Retina (tissue), 1 donor: ENCODE results near the gene MS4A4E.
"Not testable (repeated sequence)": the region's sequence is repeated elsewhere in the genome, so short reads cannot be mapped to it uniquely, and the experiment has no call there.

Experiments
- DNase-seq: peaks from one replicate; pipeline ENCODE4 v3.0.0-alpha.2; 2016

MS4A4E gene

DNA sequence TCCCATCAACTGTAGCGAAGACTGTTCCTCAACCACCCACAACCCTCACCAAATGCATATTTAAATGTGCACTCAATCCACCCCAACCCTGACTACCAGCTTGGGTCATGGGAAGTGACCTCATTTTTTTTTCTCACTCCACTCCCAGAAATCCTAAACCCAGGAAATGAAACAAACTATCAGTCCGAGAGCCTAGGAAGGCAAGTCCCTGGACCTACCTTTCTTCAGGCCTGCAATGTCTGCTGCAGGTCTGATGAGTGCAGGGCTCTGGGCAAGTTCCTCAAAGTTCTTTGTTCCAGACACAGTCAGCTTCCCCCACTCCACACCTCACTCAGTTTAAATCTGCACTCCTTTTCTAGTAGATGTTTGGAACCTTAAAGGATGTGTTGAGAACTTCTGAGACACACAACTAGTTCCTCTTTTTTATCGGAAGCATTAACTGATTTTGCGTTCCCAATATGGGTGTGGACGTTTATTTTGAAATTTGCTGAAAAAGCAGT is at the start of gene MS4A4E:
TSS of gene MS4A4E (minus strand) at position 398 of the 500 bp plus-strand sequence. CDS start 13,082 bp downstream, outside the sequence.
- no peak for DNase-seq

DNA sequence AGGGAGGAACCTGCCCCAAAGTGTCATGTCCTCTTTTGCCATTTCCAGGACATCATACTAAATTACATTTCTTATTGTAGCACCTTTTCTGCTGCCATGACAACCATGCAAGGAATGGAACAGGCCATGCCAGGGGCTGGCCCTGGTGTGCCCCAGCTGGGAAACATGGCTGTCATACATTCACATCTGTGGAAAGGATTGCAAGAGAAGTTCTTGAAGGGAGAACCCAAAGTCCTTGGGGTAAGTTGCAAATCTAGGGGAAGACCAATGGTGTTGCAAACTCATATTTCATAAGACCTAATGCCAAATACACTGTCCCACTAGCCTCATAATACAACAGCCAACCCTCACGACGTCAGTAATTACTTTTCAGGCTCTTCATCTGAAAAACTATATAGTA is 49.2 kb upstream of the MS4A4E start:
- DNase-seq: no peak

DNA sequence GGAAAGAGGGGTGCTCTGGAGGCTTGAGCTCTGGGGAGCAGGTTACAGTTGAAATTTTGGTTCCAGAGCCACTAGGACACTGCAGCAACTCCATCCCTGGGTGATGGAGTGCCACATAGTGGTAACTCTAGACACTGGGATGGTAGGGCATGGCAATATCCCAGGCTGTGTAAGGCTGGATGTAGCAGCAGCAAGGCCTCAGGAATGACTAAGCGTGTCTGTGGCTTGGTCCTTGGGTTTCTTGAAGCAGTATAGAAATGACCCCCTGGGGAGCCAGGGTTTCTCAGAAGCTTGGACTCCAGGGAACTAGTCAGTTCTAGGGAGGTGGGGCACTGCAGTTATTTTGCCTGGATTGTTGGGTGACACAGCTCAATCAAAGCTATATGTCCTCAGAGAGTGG is 45.6 kb upstream of the MS4A4E start:
- DNase-seq: no peak

DNA sequence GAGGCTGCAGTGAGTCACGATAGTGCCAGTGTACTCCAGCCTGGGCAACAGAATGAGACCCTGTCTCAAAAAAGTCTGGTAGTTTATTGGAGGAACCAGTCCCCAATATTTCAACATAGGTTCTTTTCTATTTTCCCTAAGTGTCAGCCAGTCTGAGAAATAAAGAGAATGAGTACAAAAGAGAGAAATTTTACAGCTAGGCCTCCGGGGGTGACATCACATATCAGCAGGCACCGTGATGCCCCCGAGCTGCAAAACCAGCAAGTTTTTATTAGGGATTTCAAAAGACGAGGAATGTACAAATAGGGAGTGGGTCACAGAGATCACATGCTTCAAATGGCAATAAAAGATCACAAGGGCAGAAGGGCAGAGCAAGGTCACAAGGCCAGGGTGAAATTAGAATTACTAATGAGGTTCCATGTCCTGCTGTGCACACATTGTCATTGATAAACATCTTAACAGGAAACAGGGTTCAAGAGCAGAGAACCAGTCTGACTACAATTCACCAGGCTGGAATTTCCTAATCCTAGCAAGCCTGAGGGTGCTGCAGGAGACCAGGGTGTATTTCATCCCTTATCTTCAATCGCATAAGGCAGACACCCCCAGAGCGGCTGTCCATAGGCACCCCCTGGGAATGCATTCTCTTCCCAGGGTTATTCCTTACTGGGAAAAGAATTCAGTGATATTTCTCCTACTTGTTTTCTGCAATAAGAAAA is 42.6 kb upstream of the MS4A4E start:
- not testable (repeated sequence) for DNase-seq

DNA sequence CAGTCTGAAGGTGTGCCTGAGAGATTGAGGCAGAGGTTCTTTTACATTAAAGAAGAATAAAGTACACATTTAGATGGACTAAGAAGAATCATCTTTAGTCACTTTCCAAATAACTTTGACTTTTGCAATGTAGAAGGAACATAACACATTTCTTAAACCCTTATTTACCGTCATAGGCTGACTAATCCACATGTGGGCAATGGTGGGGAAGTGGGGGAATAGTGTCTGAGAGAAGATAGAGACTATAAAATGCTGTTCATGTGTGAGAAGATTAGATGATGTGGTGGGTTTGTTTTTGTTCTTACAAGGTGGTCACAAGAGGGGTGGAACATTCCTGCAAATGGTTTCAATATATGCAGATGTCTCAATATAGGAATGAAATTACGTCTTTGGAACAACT is 39.3 kb upstream of the MS4A4E start:
- DNase-seq: no peak

DNA sequence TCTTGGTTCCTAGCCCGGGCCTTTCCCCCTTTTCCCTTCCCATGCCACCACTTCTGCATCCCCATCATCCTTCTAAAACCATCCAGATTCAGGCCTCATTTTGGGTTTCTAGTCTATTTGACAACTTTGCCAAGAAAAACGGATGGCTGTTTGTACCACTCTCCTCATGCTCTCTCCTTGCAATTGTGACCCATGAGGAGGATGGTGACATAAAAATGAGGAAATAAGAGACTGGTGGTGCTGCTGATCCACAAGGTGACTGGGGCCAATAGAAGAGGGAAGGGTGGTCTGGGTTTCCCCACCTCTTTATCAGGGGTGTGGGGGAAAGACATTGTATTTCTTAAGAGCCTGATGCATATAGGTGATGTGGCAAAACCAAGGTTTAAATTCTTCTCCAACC is 38.5 kb upstream of the MS4A4E start:
- no peak for DNase-seq

DNA sequence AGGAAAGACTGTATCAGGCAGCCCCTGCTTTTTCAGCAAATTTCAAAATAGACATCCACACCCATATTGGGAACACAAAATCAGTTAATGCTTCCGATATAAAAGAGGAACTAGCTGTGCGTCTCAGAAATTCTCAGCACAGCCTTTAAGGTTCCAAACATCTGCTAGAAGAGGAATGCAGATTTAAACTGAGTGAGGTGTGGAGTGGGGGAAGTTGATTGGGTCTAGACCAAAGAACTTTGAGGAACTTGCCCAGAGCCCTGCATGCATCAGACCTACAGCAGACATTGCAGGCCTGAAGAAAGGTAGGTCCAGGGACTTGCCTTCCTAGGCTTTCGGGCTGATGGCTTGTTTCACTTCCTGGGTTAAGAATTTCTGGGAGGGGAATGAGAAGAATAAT is 37.5 kb upstream of the MS4A4E start, which contains the start of gene MS4A4A:
TSS of gene MS4A4A (plus strand) at position 255 of the 400 bp plus-strand sequence. CDS start at position 265, 10 bp downstream.
- no peak for DNase-seq

DNA sequence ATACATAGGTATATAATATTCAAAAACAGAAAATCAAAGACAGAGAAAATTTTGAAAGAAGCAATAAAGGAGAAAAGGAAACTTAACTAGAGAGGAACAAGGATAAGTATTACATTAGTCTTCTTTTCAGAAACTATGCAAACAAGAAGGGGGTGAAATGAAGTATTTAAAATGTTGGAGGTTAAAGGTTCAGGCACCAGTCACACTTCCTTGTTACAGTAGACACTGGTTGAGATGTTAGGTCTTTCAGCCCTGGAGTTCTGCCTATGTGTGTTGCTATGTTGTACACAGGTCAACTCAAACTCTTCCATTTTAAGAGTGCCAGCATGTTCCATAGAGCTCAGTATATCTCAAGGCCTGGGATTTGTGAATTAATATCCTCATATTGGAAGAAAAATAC is 31.5 kb upstream of the MS4A4E start:
- DNase-seq: no peak

DNA sequence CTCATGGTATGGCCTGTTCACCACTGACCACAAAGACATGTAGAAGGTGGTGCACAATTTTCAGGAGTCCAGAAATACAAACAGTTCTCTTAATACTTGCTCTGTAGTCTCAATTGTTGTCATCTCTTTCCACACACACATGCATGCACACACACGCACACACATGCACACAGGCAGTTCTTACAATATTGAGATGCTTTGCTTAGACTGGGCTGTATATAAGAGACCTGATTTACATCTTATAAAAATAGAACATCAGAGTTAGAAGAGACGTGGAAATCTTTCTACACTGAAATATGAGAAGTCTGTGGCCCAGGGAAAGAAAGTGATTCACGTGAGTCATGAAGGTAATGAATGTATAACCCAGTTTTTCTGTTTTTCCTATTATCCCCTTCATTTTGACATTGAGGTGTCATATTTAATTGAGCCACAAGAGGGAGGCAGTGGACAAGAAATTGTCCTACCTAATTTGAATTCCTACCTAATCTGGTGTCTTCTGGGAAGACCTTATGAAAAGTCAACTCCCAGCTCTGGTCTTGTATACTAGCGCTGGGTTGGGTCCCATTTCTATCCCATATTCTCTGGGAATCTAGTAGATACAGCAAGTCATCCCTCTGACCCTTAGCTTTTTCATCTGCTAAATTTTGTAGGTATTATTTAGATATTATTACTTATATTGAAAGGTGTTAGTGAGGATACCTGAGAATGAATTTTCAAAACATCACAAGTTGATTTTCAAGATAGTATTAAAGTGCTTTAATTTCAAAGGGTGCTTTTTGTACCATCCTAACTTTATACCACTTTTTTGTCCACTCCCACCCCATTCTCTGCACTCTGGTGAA is 22.7 kb upstream of the MS4A4E start:
- DNase-seq: peak; percentile 31

DNA sequence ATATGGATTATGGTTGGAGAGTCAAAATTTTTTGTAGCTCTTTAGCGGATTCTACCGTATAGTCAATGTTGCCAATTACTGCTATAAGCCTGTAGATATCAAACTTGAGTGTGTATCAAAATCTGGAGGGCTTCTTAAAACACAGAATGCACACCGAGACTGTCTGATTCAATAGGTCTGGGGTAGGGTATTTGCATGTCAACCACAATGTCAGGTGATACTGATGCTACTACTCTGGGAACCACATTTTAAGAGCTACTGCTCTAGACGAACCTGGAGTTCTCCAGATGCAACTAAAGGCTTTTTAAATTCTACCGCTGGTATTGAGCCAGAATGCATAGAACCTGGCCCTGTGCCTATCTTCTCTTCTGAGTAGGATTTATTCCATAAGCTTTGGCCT is 21.7 kb upstream of the MS4A4E start:
- no peak for DNase-seq

DNA sequence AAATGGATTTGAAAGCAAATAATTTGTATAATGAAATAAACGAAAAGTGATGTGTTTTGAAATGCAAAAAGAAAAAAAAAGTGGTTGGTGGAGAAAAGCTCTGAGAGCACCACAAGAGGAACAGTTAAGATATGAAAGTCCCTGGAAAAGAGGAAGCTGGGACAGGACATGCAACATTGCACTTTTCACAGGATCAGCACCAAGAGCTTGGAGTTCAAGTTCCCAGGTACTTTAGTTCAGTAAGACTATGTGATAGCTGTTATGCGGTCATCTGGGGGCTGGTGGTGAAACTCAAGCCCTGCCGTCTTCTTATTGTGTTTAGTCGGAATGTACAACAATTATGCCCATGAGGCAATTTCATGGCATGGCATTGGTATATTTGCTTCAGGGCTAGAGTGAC is 20.5 kb upstream of the MS4A4E start:
- DNase-seq: no peak

DNA sequence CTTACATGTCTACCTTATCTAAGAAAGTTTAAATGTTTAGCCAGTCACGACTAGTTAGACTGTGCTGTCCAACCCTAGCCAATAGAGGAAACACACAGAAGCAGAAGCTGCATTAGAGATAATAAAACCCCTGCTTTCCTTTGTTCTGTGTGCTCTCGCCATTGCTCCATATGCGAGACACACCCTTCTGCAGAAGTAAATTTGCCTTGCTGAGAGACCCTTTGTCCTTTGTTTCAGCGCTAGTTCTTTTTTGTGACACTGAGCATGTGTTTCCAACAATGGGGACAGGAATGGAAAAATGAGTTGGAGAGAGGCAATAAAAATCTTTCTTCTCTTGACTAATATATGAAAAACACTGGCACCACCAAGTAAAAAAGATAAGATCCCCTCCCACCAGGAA is 18.1 kb upstream of the MS4A4E start:
- DNase-seq: no peak

DNA sequence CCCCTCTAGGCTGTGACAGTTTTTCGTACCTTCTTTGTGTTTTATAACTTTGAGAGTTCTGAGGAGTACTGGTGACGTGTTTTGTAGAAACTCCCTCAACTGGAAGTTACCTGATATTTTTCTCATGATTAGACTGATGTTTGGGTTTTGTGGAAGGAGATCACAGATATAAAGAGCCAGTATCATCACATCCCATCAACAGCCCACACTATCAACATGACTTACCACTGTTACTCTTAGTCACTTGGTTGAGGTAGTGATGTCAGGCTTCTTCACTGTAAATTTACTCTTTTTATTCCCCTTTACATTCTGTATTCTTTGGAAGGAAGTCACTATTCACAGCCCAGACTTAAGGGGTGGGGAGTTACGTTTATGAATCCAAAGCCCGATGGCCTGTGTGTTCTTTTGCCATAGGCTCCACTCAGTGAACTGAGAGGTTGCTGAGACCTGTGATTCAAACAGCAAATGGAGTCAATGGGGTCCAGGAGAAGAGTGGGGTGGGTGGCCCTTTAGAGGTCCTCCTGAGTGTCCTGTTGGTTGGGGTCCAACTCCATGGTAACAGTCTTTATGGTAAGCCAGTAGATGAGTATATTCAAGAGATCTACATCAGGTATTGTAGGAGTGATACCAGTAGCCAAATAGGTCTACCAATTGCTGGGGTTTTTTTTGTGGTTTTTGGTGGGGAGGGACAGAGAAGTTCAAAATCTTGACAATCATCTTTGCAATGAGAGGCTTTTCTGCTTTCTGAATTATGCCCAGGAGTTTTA is 15.2 kb upstream of the MS4A4E start:
- no peak for DNase-seq

DNA sequence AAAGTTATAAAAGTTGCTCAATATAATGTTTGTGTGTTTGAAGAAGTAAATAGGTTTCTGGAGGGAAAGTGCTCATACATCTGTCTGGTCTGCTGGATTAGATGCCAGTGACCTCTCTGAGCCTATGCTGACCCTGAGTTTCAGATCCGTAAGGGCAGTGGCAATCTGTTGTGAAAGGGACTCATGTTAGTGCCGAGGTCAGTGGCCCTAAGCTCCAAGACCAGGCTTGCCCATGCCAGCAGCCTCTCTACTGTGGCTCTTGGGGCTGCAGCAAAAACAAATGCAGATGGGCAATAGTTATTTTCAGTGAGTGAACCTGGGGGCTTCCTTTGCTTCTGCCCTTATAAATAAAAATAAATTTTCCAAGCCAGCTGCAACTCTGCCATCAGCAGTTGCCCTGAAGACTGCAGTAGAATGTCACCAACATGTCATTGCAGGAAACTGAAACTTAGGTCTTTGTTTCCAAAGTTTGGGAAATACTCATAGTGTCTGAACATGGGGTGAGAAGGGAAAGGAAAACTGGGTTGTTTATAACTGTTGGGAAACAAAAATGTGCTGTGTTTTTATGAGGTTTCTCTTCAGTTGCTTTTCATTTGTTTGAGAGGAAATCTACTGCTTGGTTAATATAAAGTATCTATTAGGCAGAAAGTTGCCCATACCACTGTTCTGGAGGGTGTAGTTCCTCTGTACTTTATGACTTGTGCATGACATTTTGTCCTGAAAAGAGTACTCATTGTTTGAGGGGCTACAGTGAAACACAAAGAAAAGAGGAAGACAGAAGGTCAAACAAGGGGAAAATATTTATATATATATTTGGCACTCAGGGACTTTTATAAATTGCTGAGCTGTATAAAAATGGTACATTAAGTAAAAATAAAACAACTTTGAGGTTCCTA is 9.5 kb upstream of the MS4A4E start:
- no peak for DNase-seq

DNA sequence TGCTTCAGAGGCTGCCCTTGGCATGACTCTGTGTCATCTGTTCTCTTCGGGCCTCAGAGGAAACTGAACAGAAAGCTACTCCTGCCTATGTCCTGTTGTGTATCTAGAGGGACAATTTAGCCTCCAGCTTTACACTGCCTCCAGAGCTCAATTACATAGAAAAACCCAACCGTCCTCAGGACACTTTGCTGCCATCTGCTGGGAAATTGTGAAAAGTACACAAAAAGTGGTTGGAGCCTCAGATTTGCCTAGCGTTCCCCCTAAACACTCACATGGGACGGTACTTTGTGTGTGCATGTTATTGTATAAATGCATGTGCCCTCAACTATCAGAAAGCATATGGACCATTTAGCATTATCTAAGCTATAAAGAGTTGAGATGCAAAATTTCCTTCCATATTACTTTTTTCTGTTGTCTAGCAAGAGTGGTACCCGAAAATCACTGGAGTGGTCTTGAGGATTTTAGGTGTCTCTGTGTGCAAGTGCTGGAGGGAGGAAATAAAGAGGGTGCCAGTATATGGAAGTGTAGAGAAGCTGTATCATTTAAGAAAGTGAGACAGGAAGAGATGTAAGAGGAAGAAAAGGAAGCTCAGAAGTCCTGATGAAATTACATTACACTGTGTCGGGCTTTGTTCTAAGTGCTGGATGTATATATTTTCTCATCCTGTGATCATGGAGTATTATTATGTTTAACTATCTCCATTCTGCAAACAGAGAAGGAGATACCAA is 8.7 kb upstream of the MS4A4E start:
- DNase-seq: peak; percentile 30

DNA sequence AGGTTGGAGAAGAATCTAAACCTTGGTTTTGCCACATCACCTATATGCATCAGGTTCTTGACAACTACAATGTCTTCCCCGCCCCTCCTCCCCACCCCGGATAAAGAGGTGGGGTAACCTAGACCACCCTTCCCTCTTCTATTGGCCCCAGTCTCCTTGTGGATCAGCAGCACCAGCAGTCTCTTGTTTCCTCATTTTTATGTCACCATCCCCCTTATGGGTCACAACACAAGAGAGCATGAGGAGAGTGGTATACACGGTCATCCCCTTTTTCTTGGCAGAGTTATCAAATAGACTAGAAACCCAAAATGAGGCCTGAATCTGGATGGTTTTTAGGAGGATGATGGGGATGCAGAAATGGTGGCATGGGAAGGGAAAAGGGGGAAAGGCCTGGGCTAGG is 1.2 kb downstream of the MS4A4E start:
- no peak for DNase-seq

DNA sequence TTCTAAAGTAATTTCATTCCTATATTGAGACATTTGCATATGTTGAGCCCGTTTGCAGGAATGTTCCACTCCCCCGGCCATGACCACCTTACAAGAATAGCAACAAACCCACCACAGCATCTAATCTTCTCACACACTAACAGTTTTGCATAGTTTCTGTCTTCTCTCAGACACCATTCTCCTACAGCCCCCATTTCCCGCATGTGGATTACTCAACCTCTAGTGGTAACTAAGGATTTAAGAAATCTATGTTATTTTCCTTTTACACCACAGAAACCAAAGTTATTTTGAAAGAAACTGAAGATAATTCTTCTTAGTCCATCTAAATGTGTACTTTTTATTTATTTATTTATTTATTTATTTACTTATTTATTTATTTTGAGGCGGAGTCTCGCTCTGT is 2.3 kb downstream of the MS4A4E start:
- no peak for DNase-seq

DNA sequence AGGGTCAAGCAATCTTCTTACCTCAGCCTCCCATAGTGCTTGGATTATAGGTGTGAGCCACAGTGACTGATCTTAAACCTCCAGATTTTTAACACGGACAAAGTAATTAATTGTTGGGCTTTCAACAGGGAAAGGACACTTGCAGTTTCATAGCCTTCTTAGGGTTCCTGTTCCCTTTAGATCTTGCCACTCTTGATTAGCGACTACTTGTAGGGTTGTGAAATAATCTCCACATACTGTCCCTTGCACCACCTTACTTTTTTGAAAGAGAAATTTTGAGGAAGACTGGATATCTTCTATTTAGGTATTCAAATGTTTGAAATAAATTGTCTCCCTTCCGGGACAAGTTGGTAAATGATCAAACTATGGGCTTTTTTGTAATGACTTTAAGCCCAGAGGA is 7.6 kb downstream of the MS4A4E start:
- DNase-seq: no peak

DNA sequence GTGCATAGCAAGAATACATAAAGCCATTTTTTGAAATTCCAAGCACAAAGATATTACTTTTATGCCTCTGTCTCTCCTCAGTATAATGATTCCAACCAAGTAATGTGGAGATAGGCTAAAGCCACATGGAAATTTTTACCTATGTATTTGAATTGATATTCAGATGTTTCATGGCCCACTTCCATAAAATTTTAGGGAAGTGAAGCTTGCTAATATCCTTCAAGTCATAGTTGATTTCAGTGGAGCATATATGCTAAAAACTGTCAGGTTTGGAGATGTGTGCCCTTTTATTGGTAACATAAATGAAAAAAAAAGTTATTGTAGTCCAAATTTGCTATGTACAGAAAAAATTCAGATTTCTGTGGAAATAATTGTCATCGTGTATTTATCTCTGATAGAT is 12.3 kb downstream of the MS4A4E start:
- DNase-seq: no peak

DNA sequence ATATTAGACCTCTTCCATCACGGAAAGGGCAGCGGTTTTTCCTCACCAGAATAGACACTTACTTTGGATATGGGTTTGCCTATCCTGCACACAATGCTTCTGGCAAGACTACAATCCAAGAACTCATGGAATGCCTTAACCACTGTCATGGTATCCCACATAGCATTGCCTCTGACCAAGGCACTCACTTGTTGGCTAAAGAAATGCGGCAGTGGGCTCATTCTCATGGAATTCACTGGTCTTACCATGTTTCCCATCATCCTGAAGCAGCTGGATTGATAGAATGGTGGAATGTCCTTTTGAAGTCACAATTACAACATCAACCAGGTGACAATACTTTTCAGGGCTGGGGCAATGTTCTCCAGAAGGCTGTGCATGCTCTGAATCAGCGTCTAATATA is 20.8 kb downstream of the MS4A4E start:
- DNase-seq: no peak

DNA sequence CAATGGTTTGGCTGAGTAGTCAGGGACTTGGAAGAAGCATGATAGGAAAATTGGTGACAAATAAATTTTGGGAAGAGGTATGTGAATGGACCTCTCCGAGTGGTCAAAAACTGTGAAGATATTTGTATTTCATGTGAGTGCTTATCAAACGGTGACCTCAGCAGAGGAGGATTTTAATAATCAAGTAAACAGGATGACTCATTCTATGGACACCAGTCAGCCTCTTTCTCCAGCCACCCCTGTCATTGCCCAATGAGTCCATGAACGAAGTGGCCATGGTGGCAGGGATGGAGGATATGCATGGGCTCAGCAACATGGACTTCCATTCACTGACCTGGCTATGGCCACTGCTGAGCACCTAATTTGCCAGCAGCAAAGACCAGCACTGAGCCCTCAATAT is 21.2 kb downstream of the MS4A4E start:
- no peak for DNase-seq

DNA sequence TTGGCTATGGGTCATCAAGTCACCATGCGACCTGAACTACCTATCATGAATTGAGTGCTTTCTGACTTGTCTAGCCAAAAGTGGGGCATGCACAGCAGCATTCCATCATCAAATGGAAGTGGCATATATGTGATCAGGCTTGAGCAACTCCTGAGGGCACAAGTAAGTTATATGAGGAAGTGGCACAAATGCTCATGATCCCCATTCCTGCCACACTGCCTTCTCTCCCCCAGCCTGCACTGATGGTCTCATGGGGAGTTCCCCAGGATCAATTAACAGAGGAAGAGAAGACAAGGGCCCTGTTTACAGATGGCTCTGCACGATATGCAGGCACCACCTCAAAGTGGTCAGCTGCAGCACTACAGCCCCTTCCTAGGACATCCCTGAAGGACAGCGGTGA is 21.8 kb downstream of the MS4A4E start:
- DNase-seq: no peak
